Endothelial cell of umbilical vein (primary cell): Measurements from ENCODE around the gene NEMP1. TPM values are rescaled to one million over a fixed set of nuclear protein-coding genes. Genes with fewer than 3 reads are reported as not detected.

Experiments
- BruUV-seq: library from RNA; stranded (reverse); fragments of 400-500 nt; replicated peaks from 2 replicates; lab custom pipeline; 2021; lab: Mats Ljungman, UMichigan
- CTCF ChIA-PET: fragments of 300-600, 350-600 bp; sonication (Branson Sonifier 250); formaldehyde crosslinking; loops from one replicate; lab custom pipeline; 2021; ENCODE audit warnings: antibody characterized with exemption, inconsistent platforms; lab: Charles Lee
- POLR2A ChIA-PET: fragments of 300-600, 350-600 bp; sonication (Branson Sonifier 250); formaldehyde crosslinking; loops from one replicate; lab custom pipeline; 2021; ENCODE audit warnings: antibody characterized with exemption, inconsistent platforms; lab: Charles Lee
- DNase-seq: peaks from one replicate; pipeline ENCODE4 v3.0.0-alpha.2; 2011; ENCODE audit warnings: low read depth, low spot score
- FAIRE-seq: peaks from 2 replicates; lab custom pipeline; 2011; peaks lifted over from hg19 to GRCh38; lab: Jason Lieb, UNC
- H2AFZ ChIP-seq: 2 replicates; pipeline ENCODE4 v1.6.0; 2012; ENCODE audit warnings: low read depth, low read length, control low read depth, inconsistent platforms
- H3K27ac ChIP-seq: 2 replicates; pipeline ENCODE4 v1.5.1; 2011; ENCODE audit warnings: low read depth, mild to moderate bottlenecking, control low read depth, low read length, moderate library complexity; ENCODE audit not compliant: insufficient read depth
- H3K27me3 ChIP-seq, 2 experiments: 2 replicates each; pipeline versions ENCODE4 v1.6.0 to v1.6.1; 2011; ENCODE audit warnings: low read length in 2 of 2, mixed read lengths in 1 of 2; ENCODE audit not compliant: control insufficient read depth in 2 of 2, insufficient read depth in 2 of 2
- H3K36me3 ChIP-seq, 2 experiments: 2 replicates in 1 of 2; 3 replicates in 1 of 2; pipeline ENCODE4 v1.5.1; 2011; ENCODE audit warnings: low read length in 2 of 2, mild to moderate bottlenecking in 1 of 2, moderate library complexity in 1 of 2; ENCODE audit not compliant: control insufficient read depth in 2 of 2, insufficient read depth in 2 of 2; ENCODE audit errors: extremely low read depth in 1 of 2
- H3K4me1 ChIP-seq: 3 replicates; pipeline ENCODE4 v1.5.1; 2011; ENCODE audit warnings: mild to moderate bottlenecking, low read length; ENCODE audit not compliant: control insufficient read depth, insufficient read depth; ENCODE audit errors: extremely low read depth
- H3K4me2 ChIP-seq: 2 replicates; pipeline ENCODE4 v1.6.1; 2011; ENCODE audit warnings: low read length, control low read depth, mixed read lengths; ENCODE audit not compliant: insufficient read depth
- H3K4me3 ChIP-seq, 3 experiments: fragments of 200-600 bp in 1 of 3; sonication (generic), shearing (Covaris generic) in 1 of 3; replicated peaks in 1 of 3; 2 replicates each; pipeline ENCODE4 v1.5.1; 2011 to 2016; ENCODE audit warnings: control low read depth in 3 of 3, low read length in 3 of 3, mild to moderate bottlenecking in 2 of 3, inconsistent platforms in 1 of 3, low read depth in 1 of 3, moderate library complexity in 1 of 3; ENCODE audit not compliant: insufficient read depth in 1 of 3
- H3K79me2 ChIP-seq: 2 replicates; pipeline ENCODE4 v1.6.0; 2012; ENCODE audit warnings: low read length, inconsistent platforms; ENCODE audit not compliant: control insufficient read depth, insufficient read depth
- H3K9ac ChIP-seq: replicated peaks from 2 replicates; pipeline ENCODE3; 2011; ENCODE audit warnings: low read length, control low read depth; ENCODE audit not compliant: insufficient read depth; ENCODE audit errors: extremely low read depth
- H3K9me1 ChIP-seq: replicated peaks from 3 replicates; pipeline ENCODE4 v1.6.0; 2011; ENCODE audit warnings: mild to moderate bottlenecking, low read length; ENCODE audit not compliant: control insufficient read depth, insufficient read depth; ENCODE audit errors: extremely low read depth
- H3K9me3 ChIP-seq: replicated peaks from 2 replicates; pipeline ENCODE4 v1.5.1; 2012; ENCODE audit warnings: low read length, inconsistent platforms; ENCODE audit not compliant: control insufficient read depth, insufficient read depth
- H4K20me1 ChIP-seq: replicated peaks from 2 replicates; pipeline ENCODE3; 2011; ENCODE audit warnings: mild to moderate bottlenecking, low read length; ENCODE audit not compliant: control insufficient read depth, insufficient read depth; ENCODE audit errors: extremely low read depth
- CTCF ChIP-seq, 2 donors: IDR thresholded peaks; 1 replicate in 1 of 2; 2 replicates in 1 of 2; pipeline ENCODE4 v1.5.1; 2011; ENCODE audit warnings: low read length in 2 of 2, mild to moderate bottlenecking in 2 of 2, moderate library complexity in 2 of 2, control low read depth in 1 of 2, inconsistent platforms in 1 of 2, low read depth in 1 of 2; ENCODE audit not compliant: insufficient read depth in 1 of 2; ENCODE audit errors: extremely low read depth in 1 of 2
- EZH2 ChIP-seq: IDR thresholded peaks from 2 replicates; pipeline ENCODE4 v1.6.1; 2012; ENCODE audit warnings: borderline replicate concordance, low read depth, mild to moderate bottlenecking, moderate library complexity, low read length, inconsistent platforms; ENCODE audit not compliant: severe bottlenecking
- FOS ChIP-seq: IDR thresholded peaks from 2 replicates; pipeline ENCODE4 v1.6.1; 2011; ENCODE audit warnings: mild to moderate bottlenecking, low read length, moderate library complexity, borderline replicate concordance; ENCODE audit not compliant: insufficient read depth
- GATA2 ChIP-seq: IDR thresholded peaks from 2 replicates; pipeline ENCODE4 v1.7.0; 2011; ENCODE audit warnings: low read depth, mild to moderate bottlenecking, moderate library complexity, mixed read lengths, low read length; ENCODE audit not compliant: insufficient read length, insufficient read depth
- JUN ChIP-seq: IDR thresholded peaks from 2 replicates; pipeline ENCODE4 v1.6.1; 2011; ENCODE audit warnings: borderline replicate concordance, low read depth; ENCODE audit not compliant: insufficient read length, insufficient read depth
- MAX ChIP-seq: IDR thresholded peaks from 2 replicates; pipeline ENCODE4 v1.6.1; 2011; ENCODE audit not compliant: insufficient read depth, insufficient read length
- MYC ChIP-seq: IDR thresholded peaks from one replicate; pipeline ENCODE4 v1.6.1; 2011; ENCODE audit warnings: mild to moderate bottlenecking, low read depth, low read length
- POLR2A ChIP-seq: IDR thresholded peaks from 2 replicates; pipeline ENCODE4 v1.6.1; 2012; ENCODE audit warnings: low read depth, mild to moderate bottlenecking, control low read depth, low read length
- POLR2AphosphoS5 ChIP-seq: IDR thresholded peaks from 2 replicates; pipeline ENCODE4 v1.6.1; 2012; ENCODE audit warnings: low read depth, mild to moderate bottlenecking, control low read depth, low read length, moderate library complexity; ENCODE audit not compliant: insufficient read depth
- dilution Hi-C: fragments of 300-500 bp; cut with MboI; formaldehyde crosslinking; loops from one replicate; pipeline ENCODE4 v1.15.0; 2019; ENCODE audit warnings: low sequenced_read_pairs; ENCODE audit not compliant: extremely low pct_ligation_motif_present
- intact Hi-C: fragments of 100-400 bp; cut with micrococcal nuclease; formaldehyde crosslinking; loops from one replicate; pipeline ENCODE4 v1.10.0; 2022
- polyA plus RNA-seq, 4 experiments: library from polyadenylated mRNA; depleted of rRNA in 3 of 4; stranded (reverse) in 3 of 4; unstranded in 1 of 4; fragments of >200 nt; gene quantifications; 2 replicates each; pipeline versions ENCODE4 v1.2.1 to v1.2.3, GENCODE V29; 2011 to 2012; ENCODE audit warnings: missing spikeins in 1 of 4
- total RNA-seq: library from RNA; stranded (reverse); gene quantifications from 2 replicates; pipeline ENCODE4 v1.2.3, GENCODE V29; 2021

NEMP1 gene
- total and polyA plus RNA-seq, 2 donors (not counting 3 experiments of a cell fraction or from before 2014, with no cell fraction given), result 10.8 to 21.5 TPM

- Histone ChIP-seq H3K9me1 (no peaks in the 10 kb centered on the region), H3K4me1 (no peaks in the 10 kb centered on the region), H3K9ac (no peak overlapping the region), H2AFZ (no peak overlapping the region), H3K4me3 (no peak overlapping the region), H3K9me3 (no peaks in the 10 kb centered on the region), H3K36me3 (no peaks in the 10 kb centered on the region), H3K4me2 (no peak overlapping the region), H3K27ac (no peak overlapping the region), H3K27me3 (peaks cover 22 to 27% of the 10 kb centered on the region in 2 experiments), H4K20me1 (no peaks in the 10 kb centered on the region), H3K79me2 (no peaks in the 10 kb centered on the region)
- dilution Hi-C loops (no loop called here), intact Hi-C loops (no loop called here)
- no TSS peak for BruUV-seq
- FAIRE-seq, result no peak
- TF ChIP-seq JUN, result no peak
- TF ChIP-seq FOS, result no peak
- TF ChIP-seq MYC, result no peak
- no peak for TF ChIP-seq GATA2
- no peak for TF ChIP-seq EZH2
- no peak for TF ChIP-seq POLR2AphosphoS5
- no peak for TF ChIP-seq POLR2A
- TF ChIP-seq CTCF (IDR thresholded peaks at IDR 0.05; ENCODE audit: extremely low read depth in 1 of 2, insufficient read depth in 1 of 2, low read depth in 1 of 2, low read length in 2 of 2), result no peak
- no peak for TF ChIP-seq MAX
- CTCF ChIA-PET, result interaction anchor here (1.1 kb wide), 1 partner anchor 30 kb away, joined by 3 read pairs; no protein-coding TSS in a partner anchor
- no peak for DNase-seq
- POLR2A ChIA-PET, result no interaction called here
Measured at GRCh38 chr12:57039016-57039798, 39.4 kb downstream of the NEMP1 start.
